KOPT-K1 (cell line): ENCODE measurements around the gene NT5DC3.

Experiments used
- H3K27ac ChIP-seq: fragments of 200-600 bp; sonication (generic); 2 replicates; pipeline ENCODE4 v1.5.1; 2016; ENCODE audit warnings: antibody characterized with exemption, mild to moderate bottlenecking, low read depth, low read length; ENCODE audit not compliant: poor library complexity, severe bottlenecking
- H3K36me3 ChIP-seq: fragments of 200-600 bp; sonication (generic); 2 replicates; pipeline ENCODE4 v1.5.1; 2017; ENCODE audit warnings: antibody characterized with exemption, mild to moderate bottlenecking, low read length, moderate library complexity; ENCODE audit not compliant: insufficient read depth
- H3K9me3 ChIP-seq: fragments of 200-600 bp; sonication (generic); 2 replicates; pipeline ENCODE4 v1.5.1; 2017; ENCODE audit warnings: antibody characterized with exemption, low read length, mild to moderate bottlenecking; ENCODE audit not compliant: insufficient read depth, poor library complexity, severe bottlenecking

Gene NT5DC3

DNA sequence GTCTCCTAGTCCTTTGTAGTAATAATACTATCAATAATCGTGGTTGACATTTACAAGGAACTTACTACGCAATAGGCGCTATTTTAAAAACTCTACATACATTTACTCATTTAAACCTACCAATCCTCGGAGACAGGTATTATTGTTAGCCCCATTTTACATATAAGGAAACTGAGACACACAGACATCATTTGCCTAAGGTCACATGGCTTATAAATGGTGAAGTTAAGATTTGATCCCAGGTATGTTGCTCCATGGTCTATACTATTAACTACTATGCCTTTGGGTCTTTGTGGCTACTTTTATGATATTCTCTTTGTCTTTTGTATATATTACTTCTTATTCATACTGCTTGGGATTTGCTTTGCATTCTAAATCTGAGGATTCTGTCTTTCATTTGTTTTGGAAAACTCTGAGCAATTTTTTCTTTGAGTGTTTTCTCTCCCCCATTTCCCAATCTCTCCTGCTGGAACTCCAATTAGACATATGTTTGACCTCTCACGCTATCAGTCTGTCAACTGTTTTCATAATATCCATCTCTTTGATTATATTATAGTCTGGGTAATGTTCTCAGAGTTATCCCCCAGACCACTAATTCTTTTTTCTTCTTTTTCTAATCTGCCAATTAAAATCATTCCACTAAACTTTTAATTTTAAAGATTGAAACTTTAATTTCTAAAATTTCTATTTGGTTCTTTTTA lies 10.9 kb downstream of the NT5DC3 start:
- Histone ChIP-seq H3K36me3 (no peaks in the 10 kb centered on the region), H3K9me3 (peaks cover 13% of the 10 kb centered on the region), H3K27ac (no peak overlapping the region)

DNA sequence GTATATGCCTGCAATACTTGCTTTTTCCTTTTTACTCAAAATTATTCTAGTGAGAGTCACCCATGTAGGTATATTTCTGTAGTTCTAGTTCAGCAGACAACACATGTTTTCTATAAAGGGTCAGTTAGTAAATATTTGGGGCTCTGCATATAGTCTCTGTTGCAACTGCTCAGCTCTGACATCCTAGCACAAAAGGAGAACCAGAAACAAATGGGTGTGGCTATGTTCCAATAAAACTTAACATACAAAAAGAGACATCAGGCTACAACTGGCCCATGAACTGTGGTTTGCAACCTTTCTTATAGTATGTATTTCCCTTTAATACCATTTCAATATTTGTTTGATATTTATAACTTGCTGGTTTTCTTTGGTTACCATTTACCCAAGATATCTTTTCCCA lies 11.9 kb downstream of the NT5DC3 start:
- H3K36me3 ChIP-seq = no peaks in the 10 kb centered on the region
- peaks cover 13% of the 10 kb centered on the region for H3K9me3 ChIP-seq
- no peak overlapping the region for H3K27ac ChIP-seq

DNA sequence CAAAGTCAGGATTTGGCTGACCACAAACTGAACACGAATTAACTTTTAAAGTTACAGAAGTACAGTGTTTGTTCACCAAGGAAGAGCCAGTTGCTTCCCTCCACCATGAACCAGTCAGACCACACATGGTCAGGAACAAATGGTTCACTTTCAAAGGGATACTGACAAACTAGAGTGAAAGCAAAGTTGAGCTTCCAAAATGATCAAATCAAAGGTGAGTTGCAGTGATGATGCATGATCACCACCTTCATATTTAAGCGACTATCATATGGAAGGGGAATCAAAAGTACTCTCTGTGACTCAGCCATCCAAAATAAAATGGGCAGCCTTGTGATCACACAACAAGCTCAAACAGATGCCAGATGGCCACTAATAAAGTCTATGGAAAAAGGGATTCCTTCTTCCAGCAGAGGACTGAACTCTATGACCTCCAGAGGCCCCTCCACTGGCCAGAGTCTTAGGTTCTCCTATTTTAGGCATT lies 13.1 kb downstream of the NT5DC3 start:
- no peaks in the 10 kb centered on the region for H3K36me3 ChIP-seq
- no peak overlapping the region for H3K27ac ChIP-seq
- peaks cover 13% of the 10 kb centered on the region for H3K9me3 ChIP-seq

- Histone ChIP-seq H3K27ac (no peak overlapping the region), H3K9me3 (peaks cover 7% of the 10 kb centered on the region), H3K36me3 (no peaks in the 10 kb centered on the region)
Observed at GRCh38 chr12:103824845-103825244, 16.2 kb downstream of the NT5DC3 start.

- peaks cover 7% of the 10 kb centered on the region for H3K9me3 ChIP-seq
- no peaks in the 10 kb centered on the region for H3K36me3 ChIP-seq
- no peak overlapping the region for H3K27ac ChIP-seq
Observed at GRCh38 chr12:103824290-103824689, 16.7 kb downstream of the NT5DC3 start.

- Histone ChIP-seq H3K36me3 (no peaks in the 10 kb centered on the region), H3K9me3 (peaks cover 7% of the 10 kb centered on the region), H3K27ac (no peak overlapping the region)
Observed at GRCh38 chr12:103823871-103824270, 17.2 kb downstream of the NT5DC3 start.

DNA sequence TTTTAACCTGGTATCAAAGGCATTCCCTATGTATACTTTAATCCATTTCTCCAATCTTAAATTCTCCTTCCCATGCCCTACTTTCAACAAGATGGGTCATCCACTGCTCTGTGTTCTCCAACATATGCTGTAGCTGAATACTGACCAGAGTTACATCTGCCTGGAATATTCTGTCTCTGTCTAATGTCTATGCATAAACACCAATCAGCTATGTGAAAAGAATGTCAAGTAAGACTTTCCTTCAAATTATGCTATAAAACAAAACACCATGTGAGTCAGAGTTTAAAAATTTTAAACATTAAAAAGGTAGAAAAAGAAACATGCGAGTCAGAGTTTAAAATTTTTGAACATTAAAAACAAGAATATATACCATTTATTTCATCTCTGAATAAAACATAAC lies 19.3 kb downstream of the NT5DC3 start:
- no peaks in the 10 kb centered on the region for H3K36me3 ChIP-seq
- peaks cover 7% of the 10 kb centered on the region for H3K9me3 ChIP-seq
- no peak overlapping the region for H3K27ac ChIP-seq

DNA sequence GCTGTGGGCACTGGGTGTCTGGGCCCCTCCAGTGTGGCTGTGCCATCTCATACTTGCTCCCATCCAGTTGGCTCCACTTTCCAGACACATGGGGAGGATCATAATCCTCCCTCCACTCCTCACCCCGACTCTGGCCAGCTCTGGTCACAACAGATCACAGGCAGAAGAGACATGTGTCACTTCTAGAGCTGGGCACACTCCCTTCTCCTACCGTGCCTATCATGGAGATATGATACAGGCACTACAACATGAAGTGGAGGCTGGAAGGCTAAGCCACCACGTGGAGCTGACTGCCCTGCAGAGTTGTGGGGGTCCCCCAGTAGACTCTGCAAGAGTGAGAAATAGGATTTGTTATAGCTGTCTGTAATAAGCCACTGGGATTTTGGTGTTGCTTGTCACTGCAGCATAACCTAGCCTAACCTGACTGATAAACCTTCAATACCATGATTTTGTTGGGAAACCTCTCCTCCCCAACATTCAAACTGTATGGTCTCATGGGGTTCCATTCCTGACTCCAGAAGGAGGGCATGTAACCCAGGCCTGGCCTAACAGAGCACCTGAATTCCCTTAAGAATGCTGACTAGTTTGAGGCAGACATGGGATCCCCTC lies 20.0 kb downstream of the NT5DC3 start:
- no peak overlapping the region for H3K27ac ChIP-seq
- H3K36me3 ChIP-seq = no peaks in the 10 kb centered on the region
- H3K9me3 ChIP-seq = peaks cover 7% of the 10 kb centered on the region

GRCh38 chr12:103820361-103820760 lies 20.7 kb downstream of the NT5DC3 start:
- Histone ChIP-seq H3K36me3 (no peaks in the 10 kb centered on the region), H3K27ac (no peak overlapping the region), H3K9me3 (peaks cover 7% of the 10 kb centered on the region)

DNA sequence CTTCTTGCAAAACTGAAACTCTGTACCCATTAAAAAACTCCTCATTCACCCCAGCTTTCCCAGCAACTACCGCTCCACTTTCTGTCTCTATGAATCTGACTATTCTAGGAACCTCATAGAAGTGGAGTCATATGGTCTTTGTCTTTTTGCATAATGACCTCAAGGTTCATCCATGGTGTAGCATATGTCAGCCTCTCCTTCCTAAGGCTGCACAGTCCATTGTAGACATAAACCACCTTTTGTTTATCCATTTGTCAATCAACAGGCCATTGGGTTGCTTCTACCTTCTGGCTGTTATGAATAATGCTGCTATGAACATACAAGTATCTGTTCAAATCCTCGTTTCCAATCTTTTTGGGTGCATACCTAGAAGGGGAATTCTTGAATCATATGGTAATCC lies 21.1 kb downstream of the NT5DC3 start:
- Histone ChIP-seq H3K36me3 (no peaks in the 10 kb centered on the region), H3K9me3 (peaks cover 7% of the 10 kb centered on the region), H3K27ac (no peak overlapping the region)

DNA sequence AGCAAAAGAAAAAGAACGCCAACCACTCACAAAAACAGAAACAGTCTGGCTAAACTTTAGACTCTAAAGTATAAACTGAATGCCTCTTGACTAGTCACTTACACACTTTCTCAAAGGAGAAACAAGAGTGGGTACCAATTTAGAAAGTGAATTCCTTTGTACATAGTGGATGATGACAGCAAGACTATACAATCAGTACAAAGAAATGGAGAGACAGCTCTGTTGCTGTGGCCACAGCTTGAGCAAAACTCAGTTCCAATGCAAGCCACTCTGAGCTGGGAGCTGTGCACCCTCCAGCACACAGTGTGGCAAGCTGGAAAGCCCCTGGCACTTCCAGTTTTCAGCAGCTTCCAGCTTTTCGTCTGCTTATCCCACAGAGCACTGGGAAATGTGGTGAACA lies 21.7 kb downstream of the NT5DC3 start:
- Histone ChIP-seq H3K27ac (no peak overlapping the region), H3K9me3 (peaks cover 7% of the 10 kb centered on the region), H3K36me3 (0 out of 2 replicates have a peak, but pooled peaks cover under 1% of the 10 kb centered on the region)

GRCh38 chr12:103817791-103818190 lies 23.2 kb downstream of the NT5DC3 start:
- H3K9me3 ChIP-seq = peaks cover 7% of the 10 kb centered on the region
- H3K36me3 ChIP-seq = peaks cover 13% of the 10 kb centered on the region
- no peak overlapping the region for H3K27ac ChIP-seq

GRCh38 chr12:103816663-103817062 lies 24.4 kb downstream of the NT5DC3 start:
- no peak overlapping the region for H3K27ac ChIP-seq
- peaks cover 16% of the 10 kb centered on the region for H3K36me3 ChIP-seq
- H3K9me3 ChIP-seq = peaks cover 7% of the 10 kb centered on the region

DNA sequence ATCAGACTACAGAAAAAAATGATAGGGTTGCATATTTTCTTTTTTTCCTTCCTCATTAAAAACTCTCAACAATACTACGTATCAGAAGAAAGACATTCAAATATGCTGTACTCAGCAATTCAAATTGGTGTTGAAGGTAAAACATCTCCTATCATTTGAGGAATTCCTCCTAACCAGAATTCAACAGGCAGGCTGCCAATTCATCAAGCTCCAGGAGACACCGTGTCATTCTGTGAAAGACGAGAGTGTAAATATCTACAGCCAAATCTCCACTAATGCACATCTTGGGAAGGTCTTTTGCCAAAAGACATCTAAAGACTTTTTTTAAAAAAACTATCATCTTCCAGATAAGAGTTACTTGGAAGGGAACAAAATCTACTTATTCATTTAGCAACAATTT lies 26.6 kb downstream of the NT5DC3 start:
- no peak overlapping the region for H3K27ac ChIP-seq
- H3K36me3 ChIP-seq = peaks cover 28% of the 10 kb centered on the region
- H3K9me3 ChIP-seq = no peaks in the 10 kb centered on the region

DNA sequence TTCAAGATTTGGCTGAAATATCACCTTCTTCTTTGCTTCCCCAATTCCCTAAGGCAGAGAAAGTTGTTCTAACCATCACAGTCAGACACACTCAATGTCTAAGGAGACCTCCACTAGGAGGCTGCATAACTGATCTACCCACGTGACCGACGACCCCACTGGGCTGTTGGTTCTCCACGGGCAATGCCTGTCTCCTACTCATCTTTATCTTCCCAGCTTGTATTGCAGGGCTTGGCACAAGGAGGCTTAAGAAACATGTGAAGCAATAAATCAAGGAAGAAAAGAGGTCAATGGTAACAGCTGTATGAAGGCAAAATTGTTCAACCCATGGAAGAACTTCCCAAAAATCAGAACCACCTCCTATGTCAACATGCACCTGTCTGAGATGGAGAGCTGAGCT lies 27.1 kb downstream of the NT5DC3 start:
- H3K9me3 ChIP-seq = no peaks in the 10 kb centered on the region
- H3K27ac ChIP-seq = no peak overlapping the region
- H3K36me3 ChIP-seq = peaks cover 28% of the 10 kb centered on the region

DNA sequence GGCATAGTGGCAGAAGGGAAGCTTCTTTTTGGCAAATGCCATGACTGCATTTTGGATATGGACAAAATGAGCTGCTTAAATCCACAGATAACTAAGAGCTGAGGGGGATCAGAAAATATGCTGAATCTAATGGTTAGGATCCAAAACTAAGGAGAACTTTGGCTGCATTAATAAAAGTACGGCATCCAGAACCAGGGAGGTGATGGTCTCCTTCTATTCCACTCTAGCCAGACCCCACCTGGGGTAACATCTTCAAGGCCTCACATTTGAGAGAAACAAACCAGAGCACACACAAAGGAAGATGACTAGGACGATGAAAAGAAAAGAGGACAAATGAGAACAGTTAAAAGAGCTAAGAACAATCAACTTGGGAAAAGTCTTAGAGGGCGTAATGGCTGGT lies 27.6 kb downstream of the NT5DC3 start:
- peaks cover 28% of the 10 kb centered on the region for H3K36me3 ChIP-seq
- no peak overlapping the region for H3K27ac ChIP-seq
- no peaks in the 10 kb centered on the region for H3K9me3 ChIP-seq
